NOMO-1 (cell line): ENCODE measurements around the gene HPCAL1.

Experiments used
- DNase-seq, 2 experiments: peaks; one replicate each; lab custom pipeline; 2025; ENCODE audit not compliant: unreplicated experiment in 2 of 2; lab: John Stamatoyannopoulos, UW

Gene HPCAL1

GRCh38 chr2:10475221-10475722, 172.6 kb downstream of the HPCAL1 start:
- DNase-seq: no peak

- DNase-seq: no peak
Measured at GRCh38 chr2:10475811-10476660, 173.3 kb downstream of the HPCAL1 start.

- no peak for DNase-seq
Measured at GRCh38 chr2:10476723-10477442, 174.2 kb downstream of the HPCAL1 start.
